PC-9 (cell line): ENCODE data around the gene FAM32A. TPM values are rescaled to one million over a fixed set of nuclear protein-coding genes. Genes with fewer than 3 reads are reported as not detected.

Experiments
- BruUV-seq: library from RNA; stranded (reverse); fragments of 400-500 nt; replicated peaks from 2 replicates; lab custom pipeline; 2021; lab: Mats Ljungman, UMichigan
- CTCF ChIA-PET: fragments of 300-600 bp; sonication (Branson Sonifier 250); formaldehyde crosslinking; loops from one replicate; lab custom pipeline; 2022; ENCODE audit warnings: antibody characterized with exemption; lab: Charles Lee
- POLR2A ChIA-PET: fragments of 300-600 bp; sonication (Branson Sonifier 250); formaldehyde crosslinking; loops from one replicate; lab custom pipeline; 2022; ENCODE audit warnings: antibody characterized with exemption; ENCODE audit not compliant: unreplicated experiment; lab: Charles Lee
- DNase-seq, 2 experiments: peaks; one replicate each; pipeline versions ENCODE4 v3.0.0 to v3.0.0-alpha.2; 2015 to 2022; ENCODE audit warnings: mixed read lengths in 1 of 2
- H2AFZ ChIP-seq: fragments of 200-600 bp; sonication (generic); 2 replicates; pipeline ENCODE4 v1.8.1; 2017; ENCODE audit warnings: antibody characterized with exemption
- H3F3A ChIP-seq: fragments of 200-600 bp; sonication (generic); 2 replicates; pipeline ENCODE4 v1.8.1; 2017; ENCODE audit warnings: antibody characterized with exemption, mild to moderate bottlenecking, low read depth; ENCODE audit not compliant: insufficient read depth
- H3K27ac ChIP-seq: fragments of 200-600 bp; sonication (generic); 2 replicates; pipeline ENCODE4 v1.6.1; 2016; ENCODE audit warnings: mixed run types
- H3K27me3 ChIP-seq: fragments of 200-600 bp; sonication (generic); 2 replicates; pipeline ENCODE4 v1.6.1; 2016; ENCODE audit warnings: low read depth, mixed run types; ENCODE audit not compliant: insufficient read depth
- H3K36me3 ChIP-seq: fragments of 200-600 bp; sonication (generic); 2 replicates; pipeline ENCODE4 v1.6.1; 2016; ENCODE audit warnings: low read depth, mixed run types
- H3K4me1 ChIP-seq: fragments of 200-600 bp; sonication (generic); replicated peaks from 2 replicates; pipeline ENCODE4 v1.6.1; 2016; ENCODE audit warnings: mixed run types; ENCODE audit not compliant: insufficient read depth
- H3K4me2 ChIP-seq: fragments of 200-600 bp; sonication (generic); 2 replicates; pipeline ENCODE4 v1.6.1; 2017; ENCODE audit warnings: mixed run types
- H3K4me3 ChIP-seq: fragments of 200-600 bp; sonication (generic); 2 replicates; pipeline ENCODE4 v1.6.1; 2016; ENCODE audit warnings: mixed run types
- H3K79me2 ChIP-seq: fragments of 200-600 bp; sonication (generic); 2 replicates; pipeline ENCODE4 v1.6.1; 2017; ENCODE audit warnings: low read depth, mixed run types
- H3K9me2 ChIP-seq: fragments of 200-600 bp; sonication (generic); 2 replicates; pipeline ENCODE4 v1.8.1; 2017; ENCODE audit warnings: mild to moderate bottlenecking; ENCODE audit not compliant: insufficient read depth
- H3K9me3 ChIP-seq: fragments of 200-600 bp; sonication (generic); 2 replicates; pipeline ENCODE4 v1.8.1; 2016; ENCODE audit warnings: low read depth; ENCODE audit not compliant: insufficient read depth
- H4K20me1 ChIP-seq: fragments of 200-600 bp; sonication (generic); 2 replicates; pipeline ENCODE4 v1.8.1; 2017; ENCODE audit not compliant: insufficient read depth
- EZH2 ChIP-seq: fragments of 200-600 bp; sonication (generic); IDR thresholded peaks from 2 replicates; pipeline ENCODE4 v1.8.0; 2017; ENCODE audit warnings: antibody characterized with exemption, low read depth
- intact Hi-C: fragments of 100-400 bp; cut with micrococcal nuclease; formaldehyde crosslinking; loops from one replicate; pipeline ENCODE4 v1.10.0; 2022; ENCODE audit not compliant: unreplicated experiment
- total RNA-seq: library from RNA; stranded (reverse); gene quantifications from 2 replicates; pipeline ENCODE4 v1.2.3, GENCODE V29; 2021
- TF ChIP-seq, protein P1 (sequence below): fragments of 200-600 bp; sonication (generic); conservative IDR thresholded peaks from 2 replicates; pipeline ENCODE4 v1.6.1; 2017; ENCODE audit warnings: mixed run types, antibody characterized with exemption, mild to moderate bottlenecking, moderate library complexity

Gene FAM32A
- total RNA-seq, 1 experiment from 2014 or later: 66.5 TPM

DNA sequence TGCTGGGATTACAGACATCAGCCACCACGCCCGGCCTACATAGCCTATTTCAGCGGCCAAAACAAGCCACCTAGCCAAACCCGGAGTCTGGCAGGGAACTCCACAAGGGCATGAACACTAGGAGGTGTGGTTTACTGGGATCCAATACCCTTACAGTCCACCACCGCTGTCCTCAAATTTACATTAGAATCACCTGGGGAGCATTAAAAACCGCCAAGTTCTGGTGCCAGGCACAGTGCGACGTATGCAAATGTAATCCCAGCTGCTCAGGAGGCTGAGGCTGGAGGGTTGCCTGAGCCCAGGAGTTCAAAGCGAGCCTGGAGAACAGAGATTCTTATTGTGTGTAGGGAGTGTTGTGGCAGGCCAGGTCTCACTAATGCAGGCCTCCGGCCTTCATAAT lies 8.3 kb downstream of the FAM32A start:
- peaks cover 18% of the 10 kb centered on the region for H3K36me3 ChIP-seq
- H3K27me3 ChIP-seq: no peaks in the 10 kb centered on the region
- no peaks in the 10 kb centered on the region for H3K9me2 ChIP-seq
- H2AFZ ChIP-seq: no peak overlapping the region
- DNase-seq: no peak
- H3K4me1 ChIP-seq: peaks cover 18% of the 10 kb centered on the region
- H3K79me2 ChIP-seq: peaks cover 10% of the 10 kb centered on the region
- H4K20me1 ChIP-seq: no peaks in the 10 kb centered on the region
- intact Hi-C loops: no loop called here
- BruUV-seq: no TSS peak
- POLR2A ChIA-PET: interaction anchor here (0.6 kb wide), 1 partner anchor 9 kb away, joined by 3 read pairs; no protein-coding TSS in a partner anchor
- H3K27ac ChIP-seq: no peak overlapping the region
- peaks cover 40% of the 10 kb centered on the region; the same call in 1 of the 2 replicates for H3F3A ChIP-seq
- CTCF ChIA-PET: no interaction called here
- H3K9me3 ChIP-seq: no peaks in the 10 kb centered on the region
- TF ChIP-seq, protein P1, sequence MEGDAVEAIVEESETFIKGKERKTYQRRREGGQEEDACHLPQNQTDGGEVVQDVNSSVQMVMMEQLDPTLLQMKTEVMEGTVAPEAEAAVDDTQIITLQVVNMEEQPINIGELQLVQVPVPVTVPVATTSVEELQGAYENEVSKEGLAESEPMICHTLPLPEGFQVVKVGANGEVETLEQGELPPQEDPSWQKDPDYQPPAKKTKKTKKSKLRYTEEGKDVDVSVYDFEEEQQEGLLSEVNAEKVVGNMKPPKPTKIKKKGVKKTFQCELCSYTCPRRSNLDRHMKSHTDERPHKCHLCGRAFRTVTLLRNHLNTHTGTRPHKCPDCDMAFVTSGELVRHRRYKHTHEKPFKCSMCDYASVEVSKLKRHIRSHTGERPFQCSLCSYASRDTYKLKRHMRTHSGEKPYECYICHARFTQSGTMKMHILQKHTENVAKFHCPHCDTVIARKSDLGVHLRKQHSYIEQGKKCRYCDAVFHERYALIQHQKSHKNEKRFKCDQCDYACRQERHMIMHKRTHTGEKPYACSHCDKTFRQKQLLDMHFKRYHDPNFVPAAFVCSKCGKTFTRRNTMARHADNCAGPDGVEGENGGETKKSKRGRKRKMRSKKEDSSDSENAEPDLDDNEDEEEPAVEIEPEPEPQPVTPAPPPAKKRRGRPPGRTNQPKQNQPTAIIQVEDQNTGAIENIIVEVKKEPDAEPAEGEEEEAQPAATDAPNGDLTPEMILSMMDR: no peak
- no peak for TF ChIP-seq EZH2
- H3K4me3 ChIP-seq: no peak overlapping the region
- H3K4me2 ChIP-seq: no peak overlapping the region

DNA sequence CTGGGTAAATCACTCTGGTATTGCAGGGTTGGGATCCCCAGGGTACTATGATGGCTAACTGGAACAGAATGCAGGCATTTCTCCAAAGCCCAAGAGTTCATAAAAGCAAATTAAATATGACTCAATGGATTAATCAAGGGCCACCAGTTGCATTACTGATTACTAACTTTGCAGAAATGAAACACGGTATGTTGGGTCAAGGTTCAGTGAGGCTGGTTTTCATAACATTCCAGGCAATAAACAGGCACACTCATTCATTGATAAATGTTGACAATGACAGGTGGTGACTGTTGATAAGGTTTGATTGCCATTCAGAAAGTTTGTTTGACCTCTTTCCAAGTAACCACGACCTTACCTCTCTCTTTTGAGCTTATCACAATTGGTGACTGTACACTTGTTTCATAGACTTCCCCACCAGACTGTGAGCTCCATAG lies 12.0 kb downstream of the FAM32A start:
- peak overlapping the region; percentile 89 for H2AFZ ChIP-seq
- peaks cover 22% of the 10 kb centered on the region for H3K79me2 ChIP-seq
- TF ChIP-seq EZH2: no peak
- TF ChIP-seq, protein P1: no peak
- peaks cover 23% of the 10 kb centered on the region; the same call in 1 of the 2 replicates for H3F3A ChIP-seq
- intact Hi-C loops: no loop called here
- H3K36me3 ChIP-seq: 0 out of 2 replicates have a peak, but pooled peaks cover 2% of the 10 kb centered on the region
- CTCF ChIA-PET: interaction anchor here (1.4 kb wide), 1 partner anchor 12 kb away, joined by 8 read pairs; the partner anchor contains the start of gene FAM32A
- no peaks in the 10 kb centered on the region for H3K27me3 ChIP-seq
- peak overlapping the region; percentile 89 for H3K4me2 ChIP-seq
- no TSS peak for BruUV-seq
- H3K27ac ChIP-seq: peak overlapping the region; percentile 52
- peak overlapping the region; percentile 77 for H3K4me3 ChIP-seq
- no peaks in the 10 kb centered on the region for H3K9me3 ChIP-seq
- H4K20me1 ChIP-seq: 0 out of 2 replicates have a peak, but pooled peaks cover 7% of the 10 kb centered on the region
- no peaks in the 10 kb centered on the region for H3K9me2 ChIP-seq
- H3K4me1 ChIP-seq: peaks cover 25% of the 10 kb centered on the region
- peak in 1 of 2 experiments; percentile 92 for DNase-seq
- POLR2A ChIA-PET: interaction anchor here (0.5 to 1.2 kb wide), 4 partner anchors 12 to 1112 kb away, joined by 3 to 20 read pairs (median 4); partner anchors contain the start of gene FAM32A

DNA sequence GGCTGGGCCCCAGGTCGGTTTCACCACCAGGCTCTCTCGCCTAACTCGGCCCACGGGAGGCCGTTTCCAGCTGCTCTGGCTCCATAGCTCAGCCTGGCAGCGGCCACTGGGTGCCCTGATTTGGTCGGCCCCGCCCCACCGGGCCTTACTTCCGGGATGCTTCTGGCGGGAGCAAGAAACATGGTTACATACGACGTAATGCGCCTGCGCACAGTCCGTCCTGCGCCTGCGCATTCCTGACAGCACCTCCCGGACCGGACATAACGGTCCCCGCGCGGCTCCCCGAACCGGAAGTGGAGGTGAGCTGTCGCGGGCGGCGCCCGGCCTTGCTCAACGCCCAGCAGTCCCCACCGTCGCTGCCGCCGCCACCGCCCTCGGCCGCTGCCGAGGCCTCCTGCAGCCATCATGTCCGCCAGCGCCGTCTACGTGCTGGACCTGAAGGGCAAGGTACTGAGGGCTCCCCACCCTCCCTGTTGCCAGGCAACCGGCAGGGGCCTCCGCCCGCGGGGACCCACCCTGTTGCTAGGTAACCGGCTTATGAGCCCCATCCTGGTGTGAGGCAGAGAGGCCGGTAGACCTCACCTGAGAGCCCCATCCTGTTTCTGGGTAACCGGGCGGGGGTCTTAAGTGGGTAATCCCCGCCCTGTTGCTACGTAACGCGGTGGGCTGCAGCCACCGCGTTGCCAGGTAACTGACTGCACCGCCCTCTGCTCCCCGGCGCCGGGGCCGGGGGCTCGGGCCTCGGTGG lies 12.6 kb downstream of the FAM32A start, which contains the start of gene AP1M1:
Gene AP1M1 (plus strand): TSS at position 290 of the 748 bp plus-strand sequence. CDS start 116 bp downstream, at position 406.
- POLR2A ChIA-PET: interaction anchor here (0.5 to 1.2 kb wide), 6 partner anchors 12 to 1111 kb away, joined by 3 to 20 read pairs (median 4); partner anchors contain the start of gene FAM32A
- intact Hi-C loops: no loop called here

More for the DNA sequence above, 12.6 kb downstream of the FAM32A start, which contains the start of gene AP1M1:
- CTCF ChIA-PET: interaction anchor here (0.5 to 1.4 kb wide), 2 partner anchors 13 to 16 kb away, joined by 3 to 8 read pairs; partner anchors contain the start of gene FAM32A
- peak within 1 kb of the TSS; percentile 77 for H3K4me3 ChIP-seq
- peaks cover 22% of the 10 kb centered on the region for H3K79me2 ChIP-seq
- 0 out of 2 replicates have a peak, but pooled peaks cover 7% of the 10 kb centered on the region for H4K20me1 ChIP-seq
- peak within 1 kb of the TSS; percentile 89 for H3K4me2 ChIP-seq
- DNase-seq: peak; percentile 95 to 99
- H3K27ac ChIP-seq: peak within 1 kb of the TSS; percentile 52
- no TSS peak for BruUV-seq
- no peaks in the 10 kb centered on the region for H3K9me3 ChIP-seq
- TF ChIP-seq, protein P1: no peak
- no peak for TF ChIP-seq EZH2
- H3K27me3 ChIP-seq: no peaks in the 10 kb centered on the region
- H3K4me1 ChIP-seq: peaks cover 25% of the 10 kb centered on the region
- peak within 1 kb of the TSS; percentile 89 for H2AFZ ChIP-seq
- H3K36me3 ChIP-seq: no peaks in the 10 kb centered on the region; the same call in 1 of the 2 replicates
- H3K9me2 ChIP-seq: no peaks in the 10 kb centered on the region
- H3F3A ChIP-seq: peaks cover 21% of the 10 kb centered on the region; the same call in 1 of the 2 replicates
